SU-DHL-6 (cell line): Measurements from ENCODE around the gene SHISAL2A.

ENCODE experiments used
- EZH2phosphoT487 ChIP-seq: fragments of 200-600 bp; sonication (generic), shearing (Covaris generic); conservative IDR thresholded peaks from 2 replicates; pipeline ENCODE4 v1.6.1; 2018; ENCODE audit warnings: mild to moderate bottlenecking, antibody characterized with exemption, low read length, moderate library complexity, mixed read lengths
- TF ChIP-seq, protein P1 (sequence below): fragments of 200-600 bp; sonication (generic); IDR thresholded peaks from one replicate; pipeline ENCODE4 v1.5.1; 2017; ENCODE audit warnings: antibody characterized with exemption, mild to moderate bottlenecking, low read length, moderate library complexity; ENCODE audit not compliant: insufficient read depth, poor library complexity, severe bottlenecking

DNA sequence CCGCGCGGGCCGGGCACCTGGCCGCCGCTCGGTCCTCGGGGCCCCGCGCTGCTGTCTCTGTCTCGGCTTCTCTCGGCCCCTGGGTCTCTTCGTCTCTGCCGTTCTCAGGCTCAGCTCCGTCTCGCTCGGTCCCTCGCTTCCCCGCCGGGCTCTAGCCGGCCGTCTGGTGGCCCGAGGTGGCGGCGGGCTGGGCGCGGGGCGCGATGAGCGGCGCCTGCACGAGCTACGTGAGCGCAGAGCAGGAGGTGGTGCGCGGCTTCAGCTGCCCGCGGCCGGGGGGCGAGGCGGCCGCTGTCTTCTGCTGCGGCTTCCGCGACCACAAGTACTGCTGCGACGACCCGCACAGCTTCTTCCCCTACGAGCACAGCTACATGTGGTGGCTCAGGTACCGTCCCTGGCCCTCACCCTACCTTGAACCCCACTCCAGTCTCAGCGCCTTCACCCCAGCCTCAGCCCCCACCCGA, 355 bp downstream of the SHISAL2A start:
- TF ChIP-seq, protein P1, sequence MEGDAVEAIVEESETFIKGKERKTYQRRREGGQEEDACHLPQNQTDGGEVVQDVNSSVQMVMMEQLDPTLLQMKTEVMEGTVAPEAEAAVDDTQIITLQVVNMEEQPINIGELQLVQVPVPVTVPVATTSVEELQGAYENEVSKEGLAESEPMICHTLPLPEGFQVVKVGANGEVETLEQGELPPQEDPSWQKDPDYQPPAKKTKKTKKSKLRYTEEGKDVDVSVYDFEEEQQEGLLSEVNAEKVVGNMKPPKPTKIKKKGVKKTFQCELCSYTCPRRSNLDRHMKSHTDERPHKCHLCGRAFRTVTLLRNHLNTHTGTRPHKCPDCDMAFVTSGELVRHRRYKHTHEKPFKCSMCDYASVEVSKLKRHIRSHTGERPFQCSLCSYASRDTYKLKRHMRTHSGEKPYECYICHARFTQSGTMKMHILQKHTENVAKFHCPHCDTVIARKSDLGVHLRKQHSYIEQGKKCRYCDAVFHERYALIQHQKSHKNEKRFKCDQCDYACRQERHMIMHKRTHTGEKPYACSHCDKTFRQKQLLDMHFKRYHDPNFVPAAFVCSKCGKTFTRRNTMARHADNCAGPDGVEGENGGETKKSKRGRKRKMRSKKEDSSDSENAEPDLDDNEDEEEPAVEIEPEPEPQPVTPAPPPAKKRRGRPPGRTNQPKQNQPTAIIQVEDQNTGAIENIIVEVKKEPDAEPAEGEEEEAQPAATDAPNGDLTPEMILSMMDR, result no peak
- TF ChIP-seq EZH2phosphoT487, result no peak
